Left ventricle myocardium superior (tissue), 1 donor: ENCODE results near the gene BIK. TPM values are rescaled to one million over a fixed set of nuclear protein-coding genes. Genes with fewer than 3 reads are reported as not detected.
"Not testable (repeated sequence)": the region's sequence is repeated elsewhere in the genome, so short reads cannot be mapped to it uniquely, and the experiment has no call there.

Source experiments
- ATAC-seq: fragments of 200-7000 bp; cut with Tn5 transposase; one replicate; pipeline ENCODE4 v1.9.1; 2020; ENCODE audit warnings: mild to moderate bottlenecking, moderate library complexity
- DNase-seq: peaks from one replicate; pipeline ENCODE4 v3.0.0-alpha.2; 2020
- intact Hi-C: fragments of 100-400 bp; cut with micrococcal nuclease; formaldehyde crosslinking; loops from one replicate; pipeline ENCODE4 v1.11.0; 2022
- total RNA-seq: library from RNA; stranded (reverse); fragmentation: NEBNext Ultra II Directional; extraction: Animal tissue kit (Norgen Biotek cat#: 25700); gene quantifications from one replicate; pipeline ENCODE4 v1.2.1, GENCODE V29; 2021
- donor health status: DM: no; HTN: yes; CAD: no; lungs with severe emphysema.

Gene BIK
- total RNA-seq, 1 donor from 2014 or later, result not detected

- ATAC-seq, result no peak
- intact Hi-C loops, result no loop called here
- DNase-seq, result no peak
Observed at GRCh38 chr22:43100225-43100624, 10.3 kb upstream of the BIK start.

GRCh38 chr22:43101306-43101705 lies 9.2 kb upstream of the BIK start:
- ATAC-seq (peak; percentile 66), DNase-seq (peak; percentile 49)
- intact Hi-C loops, result no loop called here

DNA sequence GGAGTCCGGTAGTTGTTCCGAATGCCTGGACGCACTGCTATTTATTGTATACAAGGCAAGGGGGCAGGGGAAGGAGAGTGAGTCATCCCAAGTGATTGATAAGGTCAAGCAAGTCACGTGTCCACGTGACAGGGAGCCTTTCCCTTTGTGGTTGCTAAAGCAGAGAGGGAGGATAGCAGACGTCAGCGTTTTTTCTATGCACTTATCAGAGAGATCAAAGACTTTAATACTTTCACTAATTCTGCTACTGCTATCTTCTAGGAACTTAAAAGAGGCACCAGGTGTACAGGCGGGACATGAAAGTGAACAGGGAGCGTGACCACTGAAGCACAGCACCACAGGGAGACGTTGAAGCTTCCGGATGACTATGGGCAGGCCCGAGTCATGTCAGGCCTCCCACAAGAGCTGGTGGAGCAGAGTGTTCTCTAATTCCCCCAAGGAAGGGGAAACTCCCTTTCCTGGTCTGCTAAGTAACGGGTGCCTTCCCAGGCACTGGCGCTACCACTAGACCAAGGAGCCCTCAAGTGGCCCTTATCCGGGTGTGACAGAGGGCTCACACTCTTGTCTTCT lies 6.4 kb upstream of the BIK start:
- ATAC-seq, DNase-seq, intact Hi-C loops: not testable (repeated sequence)

DNA sequence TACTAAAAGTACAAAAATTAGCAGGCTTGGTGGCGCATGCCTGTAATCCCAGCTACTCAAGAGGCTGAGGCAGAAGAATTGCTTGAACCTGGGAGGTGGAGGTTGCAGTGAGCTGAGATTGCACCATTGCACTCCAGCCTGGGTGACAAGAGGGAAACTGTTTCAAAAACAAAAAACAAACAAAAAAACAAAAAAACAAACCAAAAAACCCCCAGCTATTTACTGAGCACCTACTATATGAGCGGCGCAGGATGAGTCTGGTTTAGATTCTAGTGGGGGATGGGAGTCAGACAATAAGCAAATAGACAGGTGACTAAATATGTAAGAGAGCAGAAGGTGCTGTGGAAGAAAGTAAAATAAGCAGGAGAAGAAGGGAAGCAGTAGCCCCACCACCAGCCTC lies 5.6 kb upstream of the BIK start:
- ATAC-seq, intact Hi-C loops, DNase-seq: not testable (repeated sequence)

GRCh38 chr22:43106302-43106701 lies 4.2 kb upstream of the BIK start:
- ATAC-seq, result no peak
- no peak for DNase-seq
- intact Hi-C loops, result no loop called here

GRCh38 chr22:43109511-43109910 lies 1.0 kb upstream of the BIK start:
- ATAC-seq (no peak), DNase-seq (no peak)
- intact Hi-C loops, result no loop called here

- no peak for ATAC-seq
- intact Hi-C loops, result no loop called here
Observed at GRCh38 chr22:43109921-43110443, 568 bp upstream of the BIK start.

GRCh38 chr22:43110927-43111623 lies 525 bp downstream of the BIK start:
- ATAC-seq (peak; percentile 71), DNase-seq (peak; percentile 55)
- intact Hi-C loops, result no loop called here

More at GRCh38 chr22:43109921-43110443, 568 bp upstream of the BIK start:
- no peak for DNase-seq

DNA sequence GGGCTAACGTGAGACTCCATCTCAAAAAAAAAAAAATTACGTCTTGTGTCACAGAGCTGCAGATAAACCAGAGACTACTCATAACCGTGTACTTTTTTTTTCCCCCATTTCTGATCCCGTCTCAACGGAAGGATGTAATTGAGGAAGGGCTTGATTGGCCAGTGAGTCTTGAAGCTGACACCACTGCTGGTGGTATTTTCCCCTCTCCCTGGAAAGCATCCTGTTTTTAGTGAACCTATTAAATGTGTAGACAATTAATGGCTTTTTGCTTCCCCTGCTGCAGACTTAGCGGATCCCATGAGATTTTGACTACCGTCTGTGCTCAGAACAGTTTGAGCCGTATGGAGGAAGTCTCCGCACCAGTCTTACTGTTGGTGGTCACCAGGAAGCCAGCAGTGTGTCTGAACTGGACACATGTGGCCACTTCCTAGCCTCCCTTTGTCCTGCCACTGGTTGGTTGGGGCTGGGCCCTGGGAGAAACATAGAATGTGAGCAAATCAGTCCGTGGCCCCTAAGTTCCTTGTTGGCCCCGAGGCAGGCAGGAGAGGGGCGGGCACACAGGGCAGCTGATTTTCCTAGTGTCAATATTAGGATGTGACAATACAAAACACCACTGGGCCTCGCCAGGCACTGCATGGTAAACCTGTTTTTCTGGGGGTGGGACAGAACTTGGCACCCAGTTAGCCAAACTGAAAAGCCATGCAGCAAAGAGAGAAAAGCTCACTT lies 3.1 kb downstream of the BIK start:
- intact Hi-C loops, result no loop called here
- DNase-seq (no peak), ATAC-seq (no peak)

- DNase-seq (no peak), ATAC-seq (no peak)
- intact Hi-C loops, result no loop called here
Observed at GRCh38 chr22:43114958-43115357, 4.4 kb downstream of the BIK start.

- intact Hi-C loops, result no loop called here
- no peak for ATAC-seq
- no peak for DNase-seq
Observed at GRCh38 chr22:43116932-43117331, 6.4 kb downstream of the BIK start.

DNA sequence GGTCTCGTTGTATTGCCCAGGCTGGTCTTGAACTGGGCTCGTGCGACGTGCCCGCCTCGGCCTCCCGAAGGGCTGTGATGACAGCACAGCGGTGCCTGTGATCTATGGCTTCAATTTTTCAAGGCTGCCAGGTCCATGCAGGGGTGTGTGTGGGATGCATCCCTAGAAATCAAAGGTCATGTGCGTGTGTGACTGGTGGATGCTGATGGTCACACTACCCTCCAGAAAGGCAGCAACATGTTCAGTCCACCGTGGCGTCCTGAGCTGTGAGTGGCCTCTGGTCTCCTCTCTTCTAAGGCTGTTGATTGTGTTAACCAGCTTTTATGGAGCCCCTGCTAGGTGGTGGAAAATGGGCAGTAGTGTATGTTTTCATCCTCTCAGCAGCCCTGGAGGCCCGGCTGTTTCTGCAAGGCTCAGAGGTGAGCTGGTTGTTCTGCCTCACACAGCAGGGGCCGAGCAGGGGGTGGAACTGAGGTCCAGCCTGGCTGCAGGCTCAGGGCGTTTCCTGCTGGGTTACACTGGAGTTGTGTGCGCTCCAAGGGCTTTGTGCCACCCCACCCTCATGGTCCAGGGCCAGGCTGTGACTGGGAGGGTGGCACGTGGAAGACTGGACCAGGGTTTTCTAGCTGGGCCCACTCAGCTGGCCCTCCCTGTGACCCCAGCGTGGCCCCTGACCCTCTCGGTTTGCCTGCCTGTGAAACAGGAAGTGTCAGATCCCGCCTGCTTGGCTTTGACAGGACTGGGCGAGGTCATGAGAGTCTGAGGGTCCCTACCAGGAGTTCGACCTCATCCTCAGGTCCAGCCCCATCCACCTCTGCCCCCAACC lies 7.7 kb downstream of the BIK start:
- intact Hi-C loops, result no loop called here
- ATAC-seq, result no peak
- no peak for DNase-seq

DNA sequence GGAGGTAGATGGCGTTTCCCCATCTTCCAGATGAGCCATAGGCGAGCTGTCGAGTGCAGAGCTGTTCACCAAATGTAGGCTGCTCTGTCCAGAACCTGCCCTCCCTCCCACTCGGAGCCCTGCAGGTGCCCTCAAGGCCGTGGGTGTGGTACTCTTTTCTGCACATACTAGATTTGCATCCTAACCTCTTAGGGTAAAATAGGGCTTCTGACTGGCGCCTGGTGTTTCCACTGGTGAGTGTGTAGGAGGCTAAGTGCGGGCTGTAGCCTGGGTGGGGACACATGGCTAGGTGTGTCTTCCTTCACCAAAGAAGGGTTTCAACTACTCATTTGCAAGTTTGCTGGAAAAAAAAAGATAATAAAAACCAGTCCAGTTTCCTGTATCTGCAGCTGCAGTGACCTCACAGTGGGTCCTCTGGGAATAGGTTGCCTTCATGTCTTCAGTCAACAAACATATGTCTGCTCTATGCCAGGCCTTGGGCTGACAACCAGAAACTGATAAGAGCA lies 8.5 kb downstream of the BIK start:
- intact Hi-C loops, result no loop called here
- DNase-seq (no peak), ATAC-seq (no peak)

DNA sequence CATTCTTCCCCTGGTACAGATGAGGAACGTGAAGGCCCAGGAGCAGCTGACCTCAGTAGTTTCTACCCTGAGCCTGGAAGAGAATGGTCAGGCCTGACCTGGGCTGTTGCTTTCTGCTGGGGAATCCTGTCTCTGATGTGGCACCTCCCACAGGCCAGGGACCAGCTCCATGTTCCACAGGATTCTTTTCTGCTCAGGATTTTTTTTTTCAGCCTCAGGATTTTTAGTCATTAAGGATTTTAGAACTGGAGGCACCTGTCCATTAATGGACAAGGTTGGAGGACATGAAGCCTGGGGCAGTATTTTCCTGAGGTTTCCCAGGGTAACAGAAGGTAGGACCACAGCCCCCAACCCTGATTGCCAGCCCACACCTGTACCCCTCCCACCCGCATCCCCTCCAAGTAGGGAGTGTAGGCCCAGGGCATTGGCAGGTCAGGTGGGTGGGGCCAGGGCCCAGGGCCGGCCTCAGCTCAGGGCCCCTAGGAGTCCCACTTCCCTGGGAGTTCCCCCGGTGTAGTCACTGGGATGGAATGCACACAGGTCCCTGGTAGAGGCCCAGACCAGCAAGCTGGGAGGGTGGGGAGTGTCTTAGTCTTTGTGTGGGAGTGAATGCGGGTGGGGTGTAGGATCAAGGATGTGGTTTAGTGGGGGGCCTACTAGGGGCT lies 16.1 kb downstream of the BIK start:
- no peak for ATAC-seq
- DNase-seq, result no peak
- intact Hi-C loops, result no loop called here

- intact Hi-C loops, result no loop called here
- no peak for ATAC-seq
- no peak for DNase-seq
Observed at GRCh38 chr22:43127166-43127908, 16.8 kb downstream of the BIK start.

- intact Hi-C loops, result no loop called here
- ATAC-seq (no peak), DNase-seq (no peak)
Observed at GRCh38 chr22:43128116-43128515, 17.6 kb downstream of the BIK start.

DNA sequence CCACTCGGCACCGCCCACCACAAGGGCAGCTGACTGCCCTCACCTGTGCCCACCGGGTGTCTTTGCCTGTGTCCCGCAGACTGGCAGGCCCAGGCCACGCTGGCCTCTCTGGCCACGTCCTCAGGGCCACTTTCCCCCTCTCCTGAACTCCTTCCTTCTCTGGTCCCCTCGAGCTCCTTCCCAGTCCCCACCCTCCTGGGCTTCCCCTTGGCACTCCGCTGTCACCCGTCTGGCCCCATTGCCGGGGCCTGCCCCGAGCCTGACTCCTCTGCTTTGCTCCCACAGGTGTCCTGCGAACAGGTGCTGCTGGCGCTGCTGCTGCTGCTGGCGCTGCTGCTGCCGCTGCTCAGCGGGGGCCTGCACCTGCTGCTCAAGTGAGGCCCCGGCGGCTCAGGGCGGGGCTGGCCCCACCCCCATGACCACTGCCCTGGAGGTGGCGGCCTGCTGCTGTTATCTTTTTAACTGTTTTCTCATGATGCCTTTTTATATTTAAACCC lies 18.4 kb downstream of the BIK start:
- no peak for ATAC-seq
- intact Hi-C loops, result no loop called here

More for the DNA sequence above, 18.4 kb downstream of the BIK start:
- no peak for DNase-seq
